Mesothelial cell of epicardium (in vitro differentiated cells): ENCODE data around the gene FRMD6. TPM values are rescaled to one million over a fixed set of nuclear protein-coding genes. Genes with fewer than 3 reads are reported as not detected.

Source experiments
- DNase-seq, 2 experiments: peaks; one replicate each; pipeline ENCODE4 v3.0.0; 2021; ENCODE audit warnings: low spot score in 2 of 2; ENCODE audit not compliant: unreplicated experiment in 2 of 2
- H3K27ac Mint-ChIP-seq: 2 replicates; pipeline ENCODE4 v1.8.0; 2021; ENCODE audit warnings: mixed read lengths
- H3K27me3 Mint-ChIP-seq: 2 replicates; pipeline ENCODE4 v1.8.0; 2021; ENCODE audit warnings: low read depth, mixed read lengths
- H3K36me3 Mint-ChIP-seq: 2 replicates; pipeline ENCODE4 v1.8.0; 2021; ENCODE audit warnings: mixed read lengths
- H3K4me1 Mint-ChIP-seq: 2 replicates; pipeline ENCODE4 v1.8.0; 2021; ENCODE audit warnings: mixed read lengths
- H3K4me3 Mint-ChIP-seq: 2 replicates; pipeline ENCODE4 v1.8.0; 2021; ENCODE audit warnings: mild to moderate bottlenecking, moderate library complexity, mixed read lengths
- H3K9me3 Mint-ChIP-seq: 2 replicates; pipeline ENCODE4 v1.8.0; 2021; ENCODE audit warnings: mixed read lengths
- CTCF ChIP-seq: fragments of 200-600 bp; sonication (generic); IDR thresholded peaks from one replicate; pipeline ENCODE4 v1.5.0; 2021; ENCODE audit warnings: antibody characterized with exemption; ENCODE audit not compliant: unreplicated experiment
- total RNA-seq: library from RNA; stranded (reverse); gene quantifications from 3 replicates; pipeline ENCODE4 v1.2.1, GENCODE V29; 2021

FRMD6 gene
- 43.4 to 51.8 TPM (median 46.6 TPM) in 3 replicates for total RNA-seq

- peaks cover 54% of the 10 kb centered on the region for H3K4me1 Mint-ChIP-seq
- peak; percentile 62 to 85 for DNase-seq
- H3K27ac Mint-ChIP-seq: peak within 1 kb of the TSS; percentile 94
- H3K9me3 Mint-ChIP-seq: no peaks in the 10 kb centered on the region
- no peaks in the 10 kb centered on the region for H3K27me3 Mint-ChIP-seq
- peak within 1 kb of the TSS; percentile 92 for H3K4me3 Mint-ChIP-seq
- peaks cover 1% of the 10 kb centered on the region for H3K36me3 Mint-ChIP-seq
- TF ChIP-seq CTCF: peak; percentile 79
Measured at GRCh38 chr14:51651388-51652167, at the start of gene FRMD6. Gene FRMD6 (plus strand): TSS chr14:51651910. CDS start chr14:51689837, 37,927 bp downstream.

GRCh38 chr14:51602310-51602709 lies 49.4 kb upstream of the FRMD6 start:
- no peaks in the 10 kb centered on the region for H3K27me3 Mint-ChIP-seq
- H3K9me3 Mint-ChIP-seq: no peaks in the 10 kb centered on the region
- no peak for TF ChIP-seq CTCF
- H3K4me3 Mint-ChIP-seq: no peak overlapping the region
- H3K27ac Mint-ChIP-seq: no peak overlapping the region
- DNase-seq: no peak
- peaks cover 21% of the 10 kb centered on the region for H3K4me1 Mint-ChIP-seq
- H3K36me3 Mint-ChIP-seq: no peaks in the 10 kb centered on the region

GRCh38 chr14:51603495-51603894 lies 48.2 kb upstream of the FRMD6 start:
- no peak for TF ChIP-seq CTCF
- peaks cover 33% of the 10 kb centered on the region for H3K4me1 Mint-ChIP-seq
- no peak overlapping the region for H3K27ac Mint-ChIP-seq
- no peaks in the 10 kb centered on the region for H3K9me3 Mint-ChIP-seq
- no peaks in the 10 kb centered on the region for H3K27me3 Mint-ChIP-seq
- no peaks in the 10 kb centered on the region for H3K36me3 Mint-ChIP-seq
- H3K4me3 Mint-ChIP-seq: no peak overlapping the region
- no peak for DNase-seq

DNA sequence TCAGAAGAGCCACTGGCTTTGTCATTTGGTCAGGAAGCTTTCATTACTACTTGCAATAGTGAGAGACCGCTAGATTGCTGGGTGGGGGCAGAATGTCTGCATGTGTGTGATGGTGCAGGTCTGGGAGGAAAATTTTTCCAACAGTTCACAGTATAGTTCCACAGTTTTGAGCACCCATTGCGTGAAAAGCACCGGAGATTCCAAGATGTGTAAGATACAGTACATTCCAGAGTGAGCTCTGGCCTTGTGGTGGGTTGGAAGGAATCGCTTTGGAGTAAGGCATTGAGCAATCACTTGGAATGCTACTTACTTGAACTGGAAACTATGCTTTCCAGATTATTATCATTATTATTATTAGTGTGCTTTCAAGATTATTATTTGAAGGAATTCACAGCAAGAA lies 47.6 kb upstream of the FRMD6 start:
- H3K27ac Mint-ChIP-seq: no peak overlapping the region
- DNase-seq: no peak
- TF ChIP-seq CTCF: no peak

GRCh38 chr14:51605575-51605974 lies 46.1 kb upstream of the FRMD6 start:
- Mint-ChIP-seq H3K9me3 (no peaks in the 10 kb centered on the region), H3K36me3 (no peaks in the 10 kb centered on the region), H3K4me3 (no peak overlapping the region), H3K27ac (no peak overlapping the region), H3K27me3 (no peaks in the 10 kb centered on the region), H3K4me1 (peaks cover 31% of the 10 kb centered on the region)
- DNase-seq: no peak
- TF ChIP-seq CTCF: no peak

More for the DNA sequence above, 47.6 kb upstream of the FRMD6 start:
- no peaks in the 10 kb centered on the region for H3K36me3 Mint-ChIP-seq
- H3K4me3 Mint-ChIP-seq: no peak overlapping the region
- H3K27me3 Mint-ChIP-seq: no peaks in the 10 kb centered on the region
- peaks cover 38% of the 10 kb centered on the region for H3K4me1 Mint-ChIP-seq
- H3K9me3 Mint-ChIP-seq: no peaks in the 10 kb centered on the region
